Neutrophil (primary cell): Measurements from ENCODE around the gene RB1.
"Not testable (repeated sequence)": the region's sequence is repeated elsewhere in the genome, so short reads cannot be mapped to it uniquely, and the experiment has no call there.

ENCODE experiments used
- H3K27ac ChIP-seq: fragments of 200-600 bp; sonication (generic); 2 replicates; pipeline ENCODE4 v1.5.1; 2016; ENCODE audit warnings: mild to moderate bottlenecking, moderate library complexity
- H3K27me3 ChIP-seq: fragments of 200-600 bp; sonication (generic); 2 replicates; pipeline ENCODE4 v1.6.0; 2016; ENCODE audit warnings: mild to moderate bottlenecking
- H3K36me3 ChIP-seq: fragments of 200-600 bp; sonication (generic); 2 replicates; pipeline ENCODE4 v1.5.1; 2017
- H3K4me1 ChIP-seq, 2 experiments: fragments of 200-600 bp in 1 of 2; sonication (generic) in 1 of 2; 1 replicate in 1 of 2; 2 replicates in 1 of 2; pipeline versions ENCODE4 v1.5.1 to v1.6.1; 2013 to 2016; ENCODE audit warnings: low read depth in 1 of 2, low read length in 1 of 2, mild to moderate bottlenecking in 1 of 2, moderate library complexity in 1 of 2; ENCODE audit not compliant: control insufficient read depth in 1 of 2, insufficient read depth in 1 of 2
- H3K4me3 ChIP-seq, 2 experiments: fragments of 200-600 bp in 1 of 2; sonication (generic) in 1 of 2; 1 replicate in 1 of 2; 2 replicates in 1 of 2; pipeline ENCODE4 v1.5.1; 2013 to 2016; ENCODE audit warnings: low read depth in 1 of 2, low read length in 1 of 2, mild to moderate bottlenecking in 1 of 2, moderate library complexity in 1 of 2
- H3K9me3 ChIP-seq: fragments of 200-600 bp; sonication (generic); 2 replicates; pipeline ENCODE4 v1.5.1; 2016
- CTCF ChIP-seq: fragments of 200-600 bp; sonication (generic); IDR thresholded peaks from 2 replicates; pipeline ENCODE4 v1.5.1; 2016; ENCODE audit warnings: antibody characterized with exemption

Gene RB1

GRCh38 chr13:48446464-48446863, 142.9 kb downstream of the RB1 start:
- Histone ChIP-seq H3K27ac (no peak overlapping the region), H3K9me3 (no peaks in the 10 kb centered on the region), H3K36me3 (no peaks in the 10 kb centered on the region), H3K27me3 (no peaks in the 10 kb centered on the region), H3K4me3 (no peak overlapping the region), H3K4me1 (peaks cover 17 to 20% of the 10 kb centered on the region in 2 experiments)
- no peak for TF ChIP-seq CTCF

- Histone ChIP-seq H3K27ac (peak overlapping the region; percentile 69), H3K4me1 (peaks cover 17 to 20% of the 10 kb centered on the region in 2 experiments)
Observed at GRCh38 chr13:48448285-48448958, 144.9 kb downstream of the RB1 start.

GRCh38 chr13:48448959-48449614, 145.5 kb downstream of the RB1 start:
- Histone ChIP-seq H3K4me1 (peaks cover 17 to 20% of the 10 kb centered on the region in 2 experiments), H3K36me3 (no peaks in the 10 kb centered on the region), H3K4me3 (peak overlapping the region; percentile 42 to 49), H3K9me3 (no peaks in the 10 kb centered on the region), H3K27ac (peak overlapping the region; percentile 69), H3K27me3 (no peaks in the 10 kb centered on the region)
- TF ChIP-seq CTCF = no peak

More at GRCh38 chr13:48448285-48448958, 144.9 kb downstream of the RB1 start:
- peak overlapping the region; percentile 42 to 49 for H3K4me3 ChIP-seq
- no peak for TF ChIP-seq CTCF
- H3K9me3 ChIP-seq = no peaks in the 10 kb centered on the region
- no peaks in the 10 kb centered on the region for H3K27me3 ChIP-seq
- no peaks in the 10 kb centered on the region for H3K36me3 ChIP-seq

GRCh38 chr13:48449656-48450055, 146.1 kb downstream of the RB1 start:
- Histone ChIP-seq H3K27ac (peak overlapping the region; percentile 69), H3K27me3 (no peaks in the 10 kb centered on the region), H3K9me3 (no peaks in the 10 kb centered on the region), H3K4me1 (peaks cover 17 to 20% of the 10 kb centered on the region in 2 experiments), H3K36me3 (no peaks in the 10 kb centered on the region), H3K4me3 (peak overlapping the region; percentile 42 to 49)
- no peak for TF ChIP-seq CTCF

- not testable (repeated sequence) for H3K36me3 ChIP-seq, H3K4me3 ChIP-seq, H3K27ac ChIP-seq, H3K27me3 ChIP-seq, H3K9me3 ChIP-seq
- peaks cover 17 to 20% of the 10 kb centered on the region in 2 experiments for H3K4me1 ChIP-seq
Observed at GRCh38 chr13:48451196-48451595, 147.6 kb downstream of the RB1 start.

GRCh38 chr13:48456546-48456945, 153.0 kb downstream of the RB1 start:
- no peak for TF ChIP-seq CTCF
- H3K27me3 ChIP-seq = no peaks in the 10 kb centered on the region
- H3K36me3 ChIP-seq = peaks cover 37% of the 10 kb centered on the region
- H3K4me3 ChIP-seq = no peak overlapping the region
- no peak overlapping the region for H3K27ac ChIP-seq
- H3K4me1 ChIP-seq = no peaks in the 10 kb centered on the region
- H3K9me3 ChIP-seq = no peaks in the 10 kb centered on the region
